GM10847 (cell line): ENCODE results near the gene ALDH5A1.

Experiments used
- POLR2A ChIP-seq: IDR thresholded peaks from 2 replicates; pipeline ENCODE4 v1.6.1; 2011; ENCODE audit not compliant: insufficient read length; ENCODE audit errors: extremely low read depth

ALDH5A1 gene

GRCh38 chr6:24501914-24502313, 7.1 kb downstream of the ALDH5A1 start:
- TF ChIP-seq POLR2A: no peak

GRCh38 chr6:24504287-24504648, 9.5 kb downstream of the ALDH5A1 start:
- TF ChIP-seq POLR2A: no peak

- TF ChIP-seq POLR2A: no peak
These were observed 10.1 kb downstream of the ALDH5A1 start for GRCh38 chr6:24504649-24505586.

- no peak for TF ChIP-seq POLR2A
These were observed 12.2 kb downstream of the ALDH5A1 start for GRCh38 chr6:24506814-24507520.

GRCh38 chr6:24513602-24514001, 18.8 kb downstream of the ALDH5A1 start:
- no peak for TF ChIP-seq POLR2A

GRCh38 chr6:24517659-24518543, 23.1 kb downstream of the ALDH5A1 start:
- no peak for TF ChIP-seq POLR2A

- TF ChIP-seq POLR2A: no peak
These were observed 26.3 kb downstream of the ALDH5A1 start for GRCh38 chr6:24520929-24521546.

GRCh38 chr6:24522228-24523176, 27.7 kb downstream of the ALDH5A1 start:
- no peak for TF ChIP-seq POLR2A

GRCh38 chr6:24524329-24524728, 29.6 kb downstream of the ALDH5A1 start:
- no peak for TF ChIP-seq POLR2A

GRCh38 chr6:24524805-24525204, 30.0 kb downstream of the ALDH5A1 start:
- no peak for TF ChIP-seq POLR2A

GRCh38 chr6:24529985-24530384, 35.2 kb downstream of the ALDH5A1 start:
- TF ChIP-seq POLR2A: no peak

- TF ChIP-seq POLR2A: no peak
These were observed 39.6 kb downstream of the ALDH5A1 start for GRCh38 chr6:24534329-24534728.

GRCh38 chr6:24535210-24535609, 40.4 kb downstream of the ALDH5A1 start:
- no peak for TF ChIP-seq POLR2A

- TF ChIP-seq POLR2A: no peak
These were observed 41.7 kb downstream of the ALDH5A1 start for GRCh38 chr6:24536466-24536865.
